Measurements from ENCODE around the gene ACAD9.

DNA sequence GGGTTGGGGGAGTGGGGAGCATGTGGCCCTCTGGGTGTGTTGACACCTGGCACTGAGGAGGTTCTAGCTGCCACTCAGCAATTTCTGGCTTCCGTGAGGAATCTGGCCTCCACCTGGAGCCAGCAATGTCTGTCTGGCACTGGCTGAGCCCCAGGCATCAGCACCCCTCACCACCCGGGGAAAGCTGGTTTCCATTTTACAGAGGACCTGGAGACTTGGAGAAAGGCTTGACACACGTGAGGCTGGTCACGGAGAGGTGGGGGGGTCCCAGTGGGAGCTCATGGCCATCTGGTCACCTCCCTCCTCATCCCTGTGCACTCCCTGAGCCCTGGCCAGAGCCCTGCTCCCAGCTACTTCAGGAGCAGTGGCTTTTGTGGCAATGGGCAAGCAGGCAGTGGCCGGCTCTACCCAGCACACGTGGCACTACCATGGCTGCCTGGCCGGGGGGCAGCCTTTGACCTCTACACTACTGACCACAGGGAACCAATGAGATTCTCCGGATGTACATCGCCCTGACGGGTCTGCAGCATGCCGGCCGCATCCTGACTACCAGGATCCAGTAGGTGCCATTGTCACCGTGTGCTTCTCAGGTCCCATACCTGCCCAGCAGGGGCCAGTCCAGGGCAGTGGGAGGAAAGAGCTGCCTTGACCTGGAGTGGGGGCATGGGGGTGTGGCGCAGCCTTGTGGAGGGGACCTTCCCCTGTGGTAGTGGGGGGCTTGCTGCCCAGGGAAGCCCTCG lies 28.5 kb downstream of the ACAD9 start:
- no peak for TF ChIP-seq POLR2A (IDR thresholded peaks at IDR 0.05)
- TF ChIP-seq, protein P1, sequence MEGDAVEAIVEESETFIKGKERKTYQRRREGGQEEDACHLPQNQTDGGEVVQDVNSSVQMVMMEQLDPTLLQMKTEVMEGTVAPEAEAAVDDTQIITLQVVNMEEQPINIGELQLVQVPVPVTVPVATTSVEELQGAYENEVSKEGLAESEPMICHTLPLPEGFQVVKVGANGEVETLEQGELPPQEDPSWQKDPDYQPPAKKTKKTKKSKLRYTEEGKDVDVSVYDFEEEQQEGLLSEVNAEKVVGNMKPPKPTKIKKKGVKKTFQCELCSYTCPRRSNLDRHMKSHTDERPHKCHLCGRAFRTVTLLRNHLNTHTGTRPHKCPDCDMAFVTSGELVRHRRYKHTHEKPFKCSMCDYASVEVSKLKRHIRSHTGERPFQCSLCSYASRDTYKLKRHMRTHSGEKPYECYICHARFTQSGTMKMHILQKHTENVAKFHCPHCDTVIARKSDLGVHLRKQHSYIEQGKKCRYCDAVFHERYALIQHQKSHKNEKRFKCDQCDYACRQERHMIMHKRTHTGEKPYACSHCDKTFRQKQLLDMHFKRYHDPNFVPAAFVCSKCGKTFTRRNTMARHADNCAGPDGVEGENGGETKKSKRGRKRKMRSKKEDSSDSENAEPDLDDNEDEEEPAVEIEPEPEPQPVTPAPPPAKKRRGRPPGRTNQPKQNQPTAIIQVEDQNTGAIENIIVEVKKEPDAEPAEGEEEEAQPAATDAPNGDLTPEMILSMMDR (IDR thresholded peaks at IDR 0.05) = no peak
